H9 (cell line): ENCODE data around the gene CIB4. TPM values are rescaled to one million over a fixed set of nuclear protein-coding genes. Genes with fewer than 3 reads are reported as not detected.

ENCODE experiments used
- DNase-seq: peaks from one replicate; pipeline ENCODE4 v3.0.0-alpha.2; 2017
- H2AFZ ChIP-seq: one replicate; pipeline ENCODE4 v1.6.1; 2013; ENCODE audit warnings: mild to moderate bottlenecking, low read length, control low read depth, moderate library complexity
- H2AK5ac ChIP-seq: 2 replicates; pipeline ENCODE4 v1.6.1; 2013; ENCODE audit warnings: low read length, control low read depth, mixed read lengths; ENCODE audit not compliant: insufficient read length
- H2BK120ac ChIP-seq: one replicate; pipeline ENCODE4 v1.6.1; 2013; ENCODE audit warnings: low read depth, mild to moderate bottlenecking, low read length, control low read depth, inconsistent platforms; ENCODE audit not compliant: poor library complexity, severe bottlenecking
- H2BK12ac ChIP-seq: 2 replicates; pipeline ENCODE4 v1.6.1; 2013; ENCODE audit warnings: low read length, control low read depth, mixed read lengths, low read depth; ENCODE audit not compliant: insufficient read length
- H2BK15ac ChIP-seq: 2 replicates; pipeline ENCODE4 v1.6.1; 2013; ENCODE audit warnings: low read depth, low read length, control low read depth
- H2BK20ac ChIP-seq: one replicate; pipeline ENCODE4 v1.6.1; 2013; ENCODE audit warnings: low read depth, mild to moderate bottlenecking, low read length, control low read depth, inconsistent platforms; ENCODE audit not compliant: poor library complexity, severe bottlenecking
- H2BK5ac ChIP-seq: 2 replicates; pipeline ENCODE4 v1.6.1; 2013; ENCODE audit warnings: low read length, control low read depth, mixed read lengths; ENCODE audit not compliant: insufficient read length
- H3K14ac ChIP-seq: 2 replicates; pipeline ENCODE4 v1.6.1; 2013; ENCODE audit warnings: low read length, control low read depth; ENCODE audit not compliant: insufficient read depth
- H3K18ac ChIP-seq: 2 replicates; pipeline ENCODE4 v1.6.1; 2013; ENCODE audit warnings: low read depth, mild to moderate bottlenecking, mixed read lengths, low read length, control low read depth; ENCODE audit not compliant: insufficient read length
- H3K23ac ChIP-seq: 2 replicates; pipeline ENCODE4 v1.6.1; 2013; ENCODE audit warnings: low read length, control low read depth, mixed read lengths, low read depth; ENCODE audit not compliant: insufficient read length
- H3K23me2 ChIP-seq: 2 replicates; pipeline ENCODE4 v1.6.1; 2013; ENCODE audit warnings: low read depth, mild to moderate bottlenecking, mixed read lengths, low read length, control low read depth; ENCODE audit not compliant: insufficient read length, poor library complexity, severe bottlenecking
- H3K27ac ChIP-seq: 2 replicates; pipeline ENCODE4 v1.5.1; 2013; ENCODE audit warnings: low read length, control low read depth, mixed read lengths, low read depth; ENCODE audit not compliant: insufficient read length
- H3K27me3 ChIP-seq: 2 replicates; pipeline ENCODE4 v1.6.1; 2013; ENCODE audit warnings: low read length, control low read depth, inconsistent platforms; ENCODE audit not compliant: insufficient read depth
- H3K4ac ChIP-seq: 2 replicates; pipeline ENCODE4 v1.6.1; 2013; ENCODE audit warnings: low read depth, mild to moderate bottlenecking, control low read depth, inconsistent platforms, low read length, moderate library complexity
- H3K4me1 ChIP-seq: 2 replicates; pipeline ENCODE4 v1.6.1; 2013; ENCODE audit warnings: low read length, control low read depth, inconsistent platforms; ENCODE audit not compliant: insufficient read depth
- H3K4me2 ChIP-seq: 2 replicates; pipeline ENCODE4 v1.6.1; 2013; ENCODE audit warnings: low read length, control low read depth, mixed read lengths; ENCODE audit not compliant: insufficient read length, insufficient read depth
- H3K56ac ChIP-seq: 2 replicates; pipeline ENCODE4 v1.6.1; 2013; ENCODE audit warnings: low read depth, mild to moderate bottlenecking, mixed read lengths, low read length, control low read depth; ENCODE audit not compliant: insufficient read length
- H3K79me1 ChIP-seq: 2 replicates; pipeline ENCODE4 v1.6.1; 2013; ENCODE audit warnings: low read depth, mild to moderate bottlenecking, moderate library complexity, low read length, control low read depth, inconsistent platforms; ENCODE audit not compliant: insufficient read depth, poor library complexity, severe bottlenecking
- H3K79me2 ChIP-seq: 2 replicates; pipeline ENCODE4 v1.6.1; 2013; ENCODE audit warnings: low read length, control low read depth, inconsistent platforms; ENCODE audit not compliant: insufficient read depth
- H3K9ac ChIP-seq: 2 replicates; pipeline ENCODE4 v1.6.1; 2013; ENCODE audit warnings: low read length, control low read depth, mixed read lengths; ENCODE audit not compliant: insufficient read length; ENCODE audit errors: extremely low read depth
- H3K9me3 ChIP-seq: one replicate; pipeline ENCODE4 v1.6.1; 2013; ENCODE audit warnings: low read depth, low read length, inconsistent platforms; ENCODE audit not compliant: control insufficient read depth
- H3T11ph ChIP-seq: one replicate; pipeline ENCODE4 v1.6.1; 2013; ENCODE audit warnings: mild to moderate bottlenecking, low read length, control low read depth, inconsistent platforms
- H4K20me1 ChIP-seq: one replicate; pipeline ENCODE4 v1.6.1; 2013; ENCODE audit not compliant: control insufficient read depth, insufficient read length, insufficient read depth
- H4K5ac ChIP-seq: 2 replicates; pipeline ENCODE4 v1.6.1; 2013; ENCODE audit warnings: low read depth, mild to moderate bottlenecking, mixed read lengths, low read length, control low read depth; ENCODE audit not compliant: insufficient read length
- H4K8ac ChIP-seq: replicated peaks from 2 replicates; pipeline ENCODE4 v1.6.1; 2013; ENCODE audit warnings: low read length, control low read depth, mixed read lengths, low read depth; ENCODE audit not compliant: insufficient read length
- H4K91ac ChIP-seq: 2 replicates; pipeline ENCODE4 v1.6.1; 2013; ENCODE audit warnings: low read depth, mild to moderate bottlenecking, moderate library complexity, mixed read lengths, low read length, control low read depth; ENCODE audit not compliant: insufficient read length
- H3K27ac Mint-ChIP-seq, 3 experiments: 2 replicates in 2 of 3; 3 replicates in 1 of 3; pipeline ENCODE4 v1.8.0; 2020 to 2021; ENCODE audit warnings: mixed read lengths in 3 of 3, mild to moderate bottlenecking in 1 of 3, moderate library complexity in 1 of 3
- H3K27me3 Mint-ChIP-seq: 2 replicates; pipeline ENCODE4 v1.8.0; 2021; ENCODE audit warnings: low read depth, mild to moderate bottlenecking, moderate library complexity, mixed read lengths
- H3K36me3 Mint-ChIP-seq, 3 experiments: 2 replicates in 2 of 3; 3 replicates in 1 of 3; pipeline ENCODE4 v1.8.0; 2020 to 2021; ENCODE audit warnings: low read depth in 3 of 3, mixed read lengths in 3 of 3; ENCODE audit not compliant: insufficient read depth in 1 of 3
- H3K4me1 Mint-ChIP-seq, 2 experiments: 2 replicates each; pipeline ENCODE4 v1.8.0; 2020; ENCODE audit warnings: mixed read lengths in 2 of 2
- H3K4me3 Mint-ChIP-seq, 2 experiments: 2 replicates in 1 of 2; 3 replicates in 1 of 2; pipeline ENCODE4 v1.8.0; 2020 to 2021; ENCODE audit warnings: mild to moderate bottlenecking in 2 of 2, mixed read lengths in 2 of 2, moderate library complexity in 1 of 2
- H3K9me3 Mint-ChIP-seq, 2 experiments: 2 replicates in 1 of 2; 3 replicates in 1 of 2; pipeline ENCODE4 v1.8.0; 2020; ENCODE audit warnings: mild to moderate bottlenecking in 2 of 2, mixed read lengths in 2 of 2, moderate library complexity in 1 of 2
- CTCF ChIP-seq: fragments of 200-600 bp; sonication (generic); conservative IDR thresholded peaks from 3 replicates; pipeline ENCODE4 v1.8.0; 2021; ENCODE audit warnings: antibody characterized with exemption, mild to moderate bottlenecking
- WGBS: extraction: QIAGEN DNeasy Blood & Tissue Kit; methylation state at CpG from one replicate; pipeline ENCODE4 v1.1.7; 2013; ENCODE audit warnings: missing lambda C conversion rate, low lambda C conversion rate, mixed read lengths; ENCODE audit not compliant: insufficient read length; ENCODE audit errors: extremely low coverage; 5-methylcytosine and 5-hydroxymethylcytosine counted together
- total RNA-seq: library from RNA; stranded (reverse); gene quantifications from 2 replicates; pipeline ENCODE4 v1.2.1, GENCODE V29; 2021

Gene CIB4
- total RNA-seq, 1 experiment from 2014 or later: not detected

GRCh38 chr2:26631401-26632170 lies 9.6 kb downstream of the CIB4 start:
- no peak for TF ChIP-seq CTCF
- no peaks in the 10 kb centered on the region for H3K36me3 Mint-ChIP-seq
- H3K79me2 ChIP-seq: no peaks in the 10 kb centered on the region
- H3K4me1 Mint-ChIP-seq: peaks cover 8 to 13% of the 10 kb centered on the region in 2 experiments
- H4K91ac ChIP-seq: peak overlapping the region; percentile 42
- H2BK120ac ChIP-seq: no peak overlapping the region
- no peak overlapping the region for H2BK20ac ChIP-seq
- H4K8ac ChIP-seq: no peak overlapping the region
- no peaks in the 10 kb centered on the region for H3K27me3 ChIP-seq
- no peak overlapping the region for H2BK5ac ChIP-seq
- H2BK12ac ChIP-seq: no peak overlapping the region
- H3T11ph ChIP-seq: no peak overlapping the region
- H3K9me3 ChIP-seq: no peaks in the 10 kb centered on the region
- no peak overlapping the region for H4K5ac ChIP-seq
- WGBS: no CpG with 5 or more reads among the region's 13 CpGs
- H3K4me2 ChIP-seq: no peak overlapping the region
- H3K4me3 Mint-ChIP-seq: no peak overlapping the region
- H3K23ac ChIP-seq: no peak overlapping the region
- no peak overlapping the region; the same call in 1 of the 2 replicates for H2BK15ac ChIP-seq
- H3K23me2 ChIP-seq: peaks cover 2% of the 10 kb centered on the region
- no peak overlapping the region; the same call in 1 of the 2 replicates for H3K14ac ChIP-seq
- H2AFZ ChIP-seq: no peak overlapping the region
- no peak overlapping the region for H3K4ac ChIP-seq
- no peak for DNase-seq
- no peak overlapping the region for H3K27ac ChIP-seq
- H2AK5ac ChIP-seq: no peak overlapping the region
- peaks cover 18% of the 10 kb centered on the region for H3K27me3 Mint-ChIP-seq
- no peaks in the 10 kb centered on the region for H4K20me1 ChIP-seq
- no peak overlapping the region for H3K9ac ChIP-seq
- H3K27ac Mint-ChIP-seq: peak overlapping the region in 1 of 3 experiments; percentile 78; a peak in 2 of 7 replicates
- no peaks in the 10 kb centered on the region for H3K79me1 ChIP-seq
- no peak overlapping the region for H3K18ac ChIP-seq
- H3K9me3 Mint-ChIP-seq: no peaks in the 10 kb centered on the region
- H3K56ac ChIP-seq: no peak overlapping the region
- no peaks in the 10 kb centered on the region for H3K4me1 ChIP-seq
